ENCODE measurements around the gene RASL11A.
"Not testable (repeated sequence)": the region's sequence is repeated elsewhere in the genome, so short reads cannot be mapped to it uniquely, and the experiment has no call there.

Gene RASL11A

GRCh38 chr13:27295660-27296059 is 25.0 kb downstream of the RASL11A start:
- Histone ChIP-seq H3K9ac (ENCODE audit: low read depth in 1 of 2, low read length in 2 of 2) (no peak overlapping the region), H3K4me3 (ENCODE audit: low read length in 2 of 2) (no peak overlapping the region), H3K4me1 (ENCODE audit: control insufficient read depth in 2 of 2, insufficient read depth in 2 of 2, low read length in 2 of 2) (no peaks in the 10 kb centered on the region), H3K27ac (ENCODE audit: low read depth in 2 of 2, low read length in 2 of 2) (no peak overlapping the region), H3K9me3 (ENCODE audit: control insufficient read depth in 2 of 2, low read length in 2 of 2) (no peaks in the 10 kb centered on the region), H3K27me3 (ENCODE audit: control insufficient read depth in 2 of 2, insufficient read depth in 2 of 2, low read length in 2 of 2) (no peaks in the 10 kb centered on the region), H3K36me3 (ENCODE audit: control insufficient read depth in 2 of 2, insufficient read depth in 2 of 2, low read length in 2 of 2) (no peaks in the 10 kb centered on the region)

GRCh38 chr13:27296496-27296895 is 25.9 kb downstream of the RASL11A start:
- H3K9ac ChIP-seq (ENCODE audit: low read depth in 1 of 2, low read length in 2 of 2): no peak overlapping the region
- no peaks in the 10 kb centered on the region for H3K4me1 ChIP-seq (ENCODE audit: control insufficient read depth in 2 of 2, insufficient read depth in 2 of 2, low read length in 2 of 2)
- no peaks in the 10 kb centered on the region for H3K9me3 ChIP-seq (ENCODE audit: control insufficient read depth in 2 of 2, low read length in 2 of 2)
- H3K27me3 ChIP-seq (ENCODE audit: control insufficient read depth in 2 of 2, insufficient read depth in 2 of 2, low read length in 2 of 2): no peaks in the 10 kb centered on the region
- no peak overlapping the region for H3K27ac ChIP-seq (ENCODE audit: low read depth in 2 of 2, low read length in 2 of 2)
- no peak overlapping the region for H3K4me3 ChIP-seq (ENCODE audit: low read length in 2 of 2)
- H3K36me3 ChIP-seq (ENCODE audit: control insufficient read depth in 2 of 2, insufficient read depth in 2 of 2, low read length in 2 of 2): no peaks in the 10 kb centered on the region

GRCh38 chr13:27298849-27299248 is 28.2 kb downstream of the RASL11A start:
- H3K9me3 ChIP-seq (ENCODE audit: control insufficient read depth in 2 of 2, low read length in 2 of 2): no peaks in the 10 kb centered on the region
- H3K9ac ChIP-seq (ENCODE audit: low read depth in 1 of 2, low read length in 2 of 2): no peak overlapping the region
- no peaks in the 10 kb centered on the region for H3K27me3 ChIP-seq (ENCODE audit: control insufficient read depth in 2 of 2, insufficient read depth in 2 of 2, low read length in 2 of 2)
- H3K4me3 ChIP-seq (ENCODE audit: low read length in 2 of 2): no peak overlapping the region
- no peaks in the 10 kb centered on the region for H3K36me3 ChIP-seq (ENCODE audit: control insufficient read depth in 2 of 2, insufficient read depth in 2 of 2, low read length in 2 of 2)
- H3K27ac ChIP-seq (ENCODE audit: low read depth in 2 of 2, low read length in 2 of 2): no peak overlapping the region
- H3K4me1 ChIP-seq (ENCODE audit: control insufficient read depth in 2 of 2, insufficient read depth in 2 of 2, low read length in 2 of 2): no peaks in the 10 kb centered on the region

GRCh38 chr13:27300406-27300805 is 29.8 kb downstream of the RASL11A start:
- not testable (repeated sequence) for H3K27ac ChIP-seq (ENCODE audit: low read depth in 2 of 2, low read length in 2 of 2); H3K36me3 ChIP-seq (ENCODE audit: control insufficient read depth in 2 of 2, insufficient read depth in 2 of 2, low read length in 2 of 2); H3K27me3 ChIP-seq (ENCODE audit: control insufficient read depth in 2 of 2, insufficient read depth in 2 of 2, low read length in 2 of 2); H3K4me3 ChIP-seq (ENCODE audit: low read length in 2 of 2); H3K9ac ChIP-seq (ENCODE audit: low read depth in 1 of 2, low read length in 2 of 2); H3K4me1 ChIP-seq (ENCODE audit: control insufficient read depth in 2 of 2, insufficient read depth in 2 of 2, low read length in 2 of 2); H3K9me3 ChIP-seq (ENCODE audit: control insufficient read depth in 2 of 2, low read length in 2 of 2)

- H3K27me3 ChIP-seq (ENCODE audit: control insufficient read depth in 2 of 2, insufficient read depth in 2 of 2, low read length in 2 of 2): no peaks in the 10 kb centered on the region
- no peaks in the 10 kb centered on the region for H3K9me3 ChIP-seq (ENCODE audit: control insufficient read depth in 2 of 2, low read length in 2 of 2)
- no peak overlapping the region for H3K27ac ChIP-seq (ENCODE audit: low read depth in 2 of 2, low read length in 2 of 2)
- no peak overlapping the region for H3K9ac ChIP-seq (ENCODE audit: low read depth in 1 of 2, low read length in 2 of 2)
- no peaks in the 10 kb centered on the region for H3K4me1 ChIP-seq (ENCODE audit: control insufficient read depth in 2 of 2, insufficient read depth in 2 of 2, low read length in 2 of 2)
- no peaks in the 10 kb centered on the region for H3K36me3 ChIP-seq (ENCODE audit: control insufficient read depth in 2 of 2, insufficient read depth in 2 of 2, low read length in 2 of 2)
- no peak overlapping the region for H3K4me3 ChIP-seq (ENCODE audit: low read length in 2 of 2)
Measured at GRCh38 chr13:27300941-27301586, 30.4 kb downstream of the RASL11A start.

- Histone ChIP-seq H3K27ac (ENCODE audit: low read depth in 2 of 2, low read length in 2 of 2) (no peak overlapping the region), H3K27me3 (ENCODE audit: control insufficient read depth in 2 of 2, insufficient read depth in 2 of 2, low read length in 2 of 2) (no peaks in the 10 kb centered on the region), H3K9me3 (ENCODE audit: control insufficient read depth in 2 of 2, low read length in 2 of 2) (no peaks in the 10 kb centered on the region), H3K9ac (ENCODE audit: low read depth in 1 of 2, low read length in 2 of 2) (no peak overlapping the region), H3K36me3 (ENCODE audit: control insufficient read depth in 2 of 2, insufficient read depth in 2 of 2, low read length in 2 of 2) (no peaks in the 10 kb centered on the region), H3K4me1 (ENCODE audit: control insufficient read depth in 2 of 2, insufficient read depth in 2 of 2, low read length in 2 of 2) (no peaks in the 10 kb centered on the region), H3K4me3 (ENCODE audit: low read length in 2 of 2) (no peak overlapping the region)
Measured at GRCh38 chr13:27302643-27303262, 32.1 kb downstream of the RASL11A start.

GRCh38 chr13:27304099-27304498 is 33.5 kb downstream of the RASL11A start:
- H3K9ac ChIP-seq (ENCODE audit: low read depth in 1 of 2, low read length in 2 of 2): no peak overlapping the region
- no peak overlapping the region for H3K4me3 ChIP-seq (ENCODE audit: low read length in 2 of 2)

GRCh38 chr13:27304611-27305010 is 34.0 kb downstream of the RASL11A start:
- H3K27ac ChIP-seq (ENCODE audit: low read depth in 2 of 2, low read length in 2 of 2): no peak overlapping the region
- H3K9ac ChIP-seq (ENCODE audit: low read depth in 1 of 2, low read length in 2 of 2): no peak overlapping the region
- no peak overlapping the region for H3K4me3 ChIP-seq (ENCODE audit: low read length in 2 of 2)
- H3K36me3 ChIP-seq (ENCODE audit: control insufficient read depth in 2 of 2, insufficient read depth in 2 of 2, low read length in 2 of 2): no peaks in the 10 kb centered on the region
- H3K4me1 ChIP-seq (ENCODE audit: control insufficient read depth in 2 of 2, insufficient read depth in 2 of 2, low read length in 2 of 2): no peaks in the 10 kb centered on the region
- H3K27me3 ChIP-seq (ENCODE audit: control insufficient read depth in 2 of 2, insufficient read depth in 2 of 2, low read length in 2 of 2): no peaks in the 10 kb centered on the region
- H3K9me3 ChIP-seq (ENCODE audit: control insufficient read depth in 2 of 2, low read length in 2 of 2): no peaks in the 10 kb centered on the region

More at GRCh38 chr13:27304099-27304498, 33.5 kb downstream of the RASL11A start:
- Histone ChIP-seq H3K27ac (ENCODE audit: low read depth in 2 of 2, low read length in 2 of 2) (no peak overlapping the region), H3K36me3 (ENCODE audit: control insufficient read depth in 2 of 2, insufficient read depth in 2 of 2, low read length in 2 of 2) (no peaks in the 10 kb centered on the region), H3K9me3 (ENCODE audit: control insufficient read depth in 2 of 2, low read length in 2 of 2) (no peaks in the 10 kb centered on the region), H3K4me1 (ENCODE audit: control insufficient read depth in 2 of 2, insufficient read depth in 2 of 2, low read length in 2 of 2) (no peaks in the 10 kb centered on the region), H3K27me3 (ENCODE audit: control insufficient read depth in 2 of 2, insufficient read depth in 2 of 2, low read length in 2 of 2) (no peaks in the 10 kb centered on the region)

- no peaks in the 10 kb centered on the region for H3K27me3 ChIP-seq (ENCODE audit: control insufficient read depth in 2 of 2, insufficient read depth in 2 of 2, low read length in 2 of 2)
- no peak overlapping the region for H3K27ac ChIP-seq (ENCODE audit: low read depth in 2 of 2, low read length in 2 of 2)
- H3K9me3 ChIP-seq (ENCODE audit: control insufficient read depth in 2 of 2, low read length in 2 of 2): no peaks in the 10 kb centered on the region
- no peak overlapping the region for H3K4me3 ChIP-seq (ENCODE audit: low read length in 2 of 2)
- no peaks in the 10 kb centered on the region for H3K36me3 ChIP-seq (ENCODE audit: control insufficient read depth in 2 of 2, insufficient read depth in 2 of 2, low read length in 2 of 2)
- H3K4me1 ChIP-seq (ENCODE audit: control insufficient read depth in 2 of 2, insufficient read depth in 2 of 2, low read length in 2 of 2): no peaks in the 10 kb centered on the region
- H3K9ac ChIP-seq (ENCODE audit: low read depth in 1 of 2, low read length in 2 of 2): no peak overlapping the region
Measured at GRCh38 chr13:27306364-27306763, 35.7 kb downstream of the RASL11A start.

GRCh38 chr13:27308941-27309340 is 38.3 kb downstream of the RASL11A start:
- Histone ChIP-seq H3K27ac (ENCODE audit: low read depth in 2 of 2, low read length in 2 of 2) (no peak overlapping the region), H3K4me3 (ENCODE audit: low read length in 2 of 2) (no peak overlapping the region), H3K27me3 (ENCODE audit: control insufficient read depth in 2 of 2, insufficient read depth in 2 of 2, low read length in 2 of 2) (no peaks in the 10 kb centered on the region), H3K36me3 (ENCODE audit: control insufficient read depth in 2 of 2, insufficient read depth in 2 of 2, low read length in 2 of 2) (no peaks in the 10 kb centered on the region), H3K4me1 (ENCODE audit: control insufficient read depth in 2 of 2, insufficient read depth in 2 of 2, low read length in 2 of 2) (no peaks in the 10 kb centered on the region), H3K9me3 (ENCODE audit: control insufficient read depth in 2 of 2, low read length in 2 of 2) (no peaks in the 10 kb centered on the region), H3K9ac (ENCODE audit: low read depth in 1 of 2, low read length in 2 of 2) (no peak overlapping the region)
